GM19023 (cell line): ENCODE results near the gene GNA12.

ENCODE experiments used
- ATAC-seq: cut with Tn5 transposase; IDR thresholded peaks from one replicate; pipeline ENCODE4 v1.9.1; 2021; ENCODE audit warnings: mild to moderate bottlenecking, moderate library complexity; ENCODE audit not compliant: unreplicated experiment

The GNA12 gene

DNA sequence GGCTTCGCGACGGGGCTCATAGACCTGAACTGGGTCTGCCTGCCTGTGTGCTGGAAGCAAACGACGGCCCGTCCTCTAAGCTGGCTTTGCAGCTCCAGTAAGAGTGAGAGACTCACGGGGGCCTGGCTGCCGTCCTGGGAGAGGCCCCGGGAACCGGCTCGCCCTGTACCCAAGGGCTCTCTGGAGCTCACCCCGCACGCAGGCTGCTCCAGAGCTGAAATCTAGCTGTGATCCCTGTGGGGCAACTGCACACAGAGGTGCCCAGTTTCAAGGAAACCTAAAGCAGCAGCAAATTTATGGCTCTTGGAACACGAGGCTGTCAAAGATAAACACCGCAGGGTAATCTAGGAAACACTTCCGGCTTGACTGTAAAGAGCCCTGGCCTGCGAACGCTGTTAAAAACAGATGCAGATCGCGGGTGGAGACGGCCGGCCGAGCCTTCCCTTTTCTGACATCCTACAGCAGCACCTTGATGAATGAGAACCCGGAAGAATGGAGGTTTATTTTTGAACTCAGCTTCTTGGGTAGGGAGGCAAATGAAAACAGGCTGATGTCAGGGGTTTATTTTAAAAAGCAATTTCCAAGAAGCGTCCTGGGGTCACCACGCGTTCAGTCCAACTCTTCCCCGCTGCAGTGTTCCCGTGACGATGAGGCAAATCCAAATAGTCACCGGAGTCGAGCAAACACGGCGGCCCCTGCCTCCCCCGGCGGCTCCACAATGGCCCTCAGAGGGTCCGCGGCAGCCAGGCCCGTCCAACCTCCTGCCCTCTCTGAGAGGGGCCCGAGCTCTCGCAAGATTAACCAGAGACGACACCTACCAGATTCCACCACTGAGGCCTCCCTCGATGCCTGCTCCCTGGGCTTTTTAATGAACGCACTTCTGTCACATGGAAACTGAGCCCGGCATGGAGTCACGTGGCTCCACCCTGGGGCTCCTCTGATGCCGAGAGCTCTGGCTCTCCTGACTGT is 126.5 kb downstream of the GNA12 start:
- no peak for ATAC-seq

DNA sequence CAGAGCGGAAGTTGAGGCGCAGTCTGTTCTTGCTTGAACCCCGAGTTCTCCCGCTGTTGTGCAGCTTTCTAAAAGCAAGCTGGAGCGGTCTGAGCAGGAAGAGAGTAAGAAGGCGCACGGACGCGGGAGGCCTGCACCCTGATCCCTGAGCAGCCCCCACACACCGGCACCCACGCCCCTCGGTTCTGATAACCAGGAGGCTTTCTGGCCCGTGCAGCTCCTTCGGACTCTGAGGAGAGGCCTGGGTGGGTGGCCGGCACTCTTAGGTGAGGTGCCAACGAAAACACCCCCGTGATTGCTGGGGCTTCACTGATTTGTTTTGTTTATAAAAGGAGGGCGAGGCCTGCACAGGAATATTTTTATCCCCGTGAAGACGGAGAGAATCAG is 127.2 kb downstream of the GNA12 start:
- no peak for ATAC-seq

DNA sequence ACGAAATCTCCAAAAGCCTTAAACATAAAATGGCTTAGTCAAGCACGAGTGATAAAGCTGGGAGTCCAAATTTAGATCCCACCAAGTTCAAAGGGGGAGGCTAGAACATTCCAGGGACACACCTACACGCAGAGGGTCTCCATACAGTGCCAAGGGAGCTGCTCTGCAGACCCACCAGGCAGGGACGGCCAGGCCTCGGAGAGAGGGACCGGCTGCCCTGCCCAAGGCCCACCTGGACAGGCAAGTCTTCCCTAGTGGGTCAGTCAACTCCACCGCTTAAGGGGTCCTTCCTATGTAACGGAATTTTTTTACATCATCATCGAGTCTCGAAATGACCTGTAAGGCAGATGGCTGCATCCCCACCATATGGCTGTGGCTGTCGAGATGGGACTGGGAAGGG is 127.6 kb downstream of the GNA12 start:
- no peak for ATAC-seq

DNA sequence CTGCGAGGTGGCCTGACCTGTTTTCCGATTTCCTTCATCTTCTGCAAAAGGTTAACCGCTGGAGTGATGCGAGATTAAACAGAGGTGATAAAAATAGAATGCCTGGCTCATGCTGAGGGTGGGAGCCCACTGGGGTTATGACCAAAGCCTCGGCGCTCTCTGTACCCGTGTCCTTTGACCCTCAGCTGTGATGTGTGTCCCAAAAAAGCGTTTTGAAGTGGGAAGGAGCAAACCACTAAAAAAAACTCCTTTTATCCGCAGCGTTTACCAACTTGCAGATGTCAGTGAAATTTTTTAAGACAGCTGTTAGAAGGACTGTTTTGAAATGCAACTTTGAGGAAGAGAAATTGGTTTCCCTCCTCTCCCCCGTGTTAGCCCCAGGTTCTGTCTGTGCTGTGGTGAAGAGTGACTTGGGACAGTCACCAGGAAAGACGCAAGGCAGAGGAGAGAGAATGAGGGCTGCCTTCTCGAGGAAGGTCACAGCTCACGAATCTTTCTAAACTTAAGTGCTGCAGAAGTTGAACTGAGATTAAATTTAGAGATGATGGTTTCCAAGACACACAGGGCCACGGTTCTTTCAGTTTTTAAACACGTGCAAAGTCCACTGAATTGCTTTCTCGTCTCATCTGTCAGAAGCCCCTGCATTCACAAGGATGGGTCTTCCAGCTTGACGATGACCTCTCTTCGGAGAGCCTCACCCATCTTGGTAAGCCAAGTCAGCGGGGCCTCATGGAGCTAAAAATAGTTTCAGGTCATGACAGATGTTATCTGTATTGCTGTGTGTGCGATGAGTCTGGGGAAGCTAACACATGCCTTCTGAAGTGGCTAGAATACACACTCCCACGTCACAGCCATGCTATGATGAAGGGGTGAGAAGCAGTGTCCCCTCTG is 128.5 kb downstream of the GNA12 start:
- ATAC-seq: no peak

DNA sequence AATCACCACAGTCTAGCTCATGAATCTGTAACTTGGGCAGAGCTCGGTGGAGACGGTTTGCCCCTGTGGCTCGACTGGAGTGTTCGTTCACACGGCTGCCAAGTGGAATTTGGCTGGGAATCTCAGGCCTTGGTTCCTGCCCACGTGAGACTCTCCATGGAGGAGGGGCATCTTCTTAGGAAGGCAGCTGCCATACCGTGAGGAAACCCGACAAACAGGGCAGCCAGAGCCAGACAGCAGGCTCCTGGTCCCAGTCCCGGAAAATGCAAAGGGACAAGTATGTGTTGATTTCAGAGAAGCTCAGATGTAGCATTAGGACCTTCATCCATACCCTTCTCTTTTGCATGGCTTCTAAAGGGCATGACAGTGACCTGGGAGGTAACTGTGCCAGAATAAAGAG is 129.5 kb downstream of the GNA12 start:
- ATAC-seq: no peak

DNA sequence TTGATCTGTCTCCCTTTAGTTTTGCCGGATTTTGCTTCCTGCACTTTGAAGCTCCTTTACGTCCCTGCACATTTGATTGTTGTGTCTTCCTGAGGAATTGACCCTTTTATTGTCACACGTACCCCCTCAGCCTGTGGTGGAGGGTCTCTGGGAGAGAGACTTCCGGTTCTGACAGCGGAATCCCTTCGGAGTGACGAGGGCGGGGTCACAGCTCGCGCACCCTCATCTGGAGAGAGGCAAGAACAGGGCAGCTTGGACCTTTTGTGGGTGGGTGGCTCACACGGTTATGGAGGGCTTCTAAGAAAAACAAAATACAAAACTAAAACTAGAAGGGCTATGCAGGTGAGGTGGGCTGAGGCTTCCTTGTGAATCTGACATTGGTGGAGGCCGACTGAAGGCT is 130.1 kb downstream of the GNA12 start:
- ATAC-seq: no peak

DNA sequence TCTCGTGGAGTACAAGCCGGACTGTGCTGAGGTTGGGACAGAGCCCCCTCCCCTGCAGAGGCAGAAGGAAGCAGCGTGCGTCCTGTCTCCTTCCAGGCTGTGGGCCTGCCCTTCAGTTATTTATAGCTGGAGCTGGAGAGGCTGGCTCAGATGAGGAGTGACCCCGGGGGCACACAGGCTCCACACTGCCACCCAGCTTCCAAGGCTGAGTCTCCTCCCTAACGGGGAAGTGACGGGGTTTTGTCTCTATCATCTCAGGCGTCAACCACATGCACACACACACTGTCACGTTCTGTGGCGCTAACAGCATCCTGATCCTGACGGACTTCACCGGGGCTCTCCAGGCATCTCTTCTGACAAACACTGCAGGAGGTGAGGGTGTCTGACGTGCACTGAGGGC is 130.7 kb downstream of the GNA12 start:
- ATAC-seq: no peak

DNA sequence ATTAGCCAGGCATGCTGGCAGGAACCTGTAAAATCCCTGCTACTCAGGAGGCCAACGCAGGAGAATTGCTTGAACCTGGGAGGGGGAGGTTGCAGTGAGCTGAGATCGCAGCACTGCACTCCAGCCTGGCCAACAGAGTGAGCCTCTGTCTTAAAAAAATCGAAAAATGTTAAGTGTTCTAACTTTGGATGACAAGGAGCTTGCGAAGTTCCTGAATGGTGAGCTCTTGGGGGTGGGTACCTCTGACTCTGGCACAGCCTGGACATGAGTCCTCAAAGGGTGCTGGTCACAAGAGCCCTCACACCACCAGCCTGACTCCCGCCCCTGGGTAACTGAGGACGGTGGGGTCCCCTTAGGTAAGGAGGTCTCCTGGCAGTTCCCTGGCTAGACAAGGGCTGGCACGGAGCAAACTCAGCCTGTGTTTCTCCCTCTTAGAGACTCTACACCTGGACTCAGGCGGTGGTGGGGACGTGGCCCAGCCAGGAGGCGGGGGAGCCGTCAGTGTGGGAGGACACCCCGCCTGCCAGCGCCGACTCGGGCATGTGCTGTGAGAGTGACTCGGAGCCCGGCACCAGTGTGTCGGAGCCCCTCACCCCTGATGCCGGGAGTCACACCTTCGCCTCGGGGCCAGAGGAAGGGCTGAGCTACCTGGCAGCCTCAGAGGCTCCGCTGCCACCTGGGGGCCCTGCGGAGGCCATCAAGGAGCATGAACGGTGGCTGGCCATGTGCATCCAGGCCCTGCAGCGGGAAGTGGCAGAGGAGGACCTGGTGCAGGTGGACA is 132.0 kb downstream of the GNA12 start:
- no peak for ATAC-seq

DNA sequence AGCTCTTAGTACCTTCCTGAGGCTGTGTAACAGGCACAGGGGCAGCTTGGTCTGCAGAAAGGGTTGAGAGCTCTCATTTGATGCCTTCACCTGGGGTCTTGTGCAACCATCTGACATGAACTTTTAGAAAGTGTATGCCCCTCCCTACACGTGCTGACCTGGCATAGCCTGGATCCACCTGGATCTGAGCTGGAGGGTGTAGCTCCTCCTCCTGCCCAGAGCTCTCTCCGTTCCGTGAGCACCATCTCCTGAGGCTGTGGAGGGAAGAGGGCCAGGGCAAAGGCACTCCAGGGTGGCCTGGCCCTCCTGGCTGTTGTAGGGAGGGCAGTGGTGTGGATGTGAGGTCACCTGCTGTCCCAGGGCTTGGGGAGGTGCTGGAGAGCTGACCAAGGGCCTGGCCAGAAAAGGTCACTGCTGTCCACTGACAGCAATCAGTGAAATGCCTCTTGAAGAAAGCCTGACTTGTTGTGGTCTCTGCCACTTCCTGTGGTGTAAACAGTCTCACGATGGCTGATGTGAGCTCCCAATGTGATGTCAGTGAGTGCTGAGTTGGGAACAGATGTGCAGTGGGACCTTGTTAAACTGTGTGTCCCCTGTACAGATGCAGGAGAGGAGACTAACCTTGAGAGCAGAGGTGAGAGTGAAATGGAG is 133.1 kb downstream of the GNA12 start:
- ATAC-seq: peak; percentile 30

DNA sequence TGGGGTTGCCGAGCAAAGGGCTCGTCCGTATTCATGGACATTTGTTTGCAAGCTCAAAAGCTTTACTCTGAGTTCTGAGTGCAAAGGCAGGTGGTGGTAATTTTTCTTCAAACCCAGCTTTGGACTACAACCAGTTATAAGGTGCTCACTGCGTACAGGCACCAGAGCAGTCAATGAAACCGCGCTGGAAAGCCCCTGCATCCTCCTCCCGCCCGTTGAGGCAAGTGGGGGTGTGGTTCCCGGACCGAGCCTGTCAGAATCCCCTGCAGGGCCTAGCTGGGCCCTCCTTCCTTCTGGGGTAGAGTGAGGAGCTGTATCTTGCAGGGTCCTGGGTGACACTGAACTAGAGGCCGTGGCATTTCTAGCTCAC is 133.8 kb downstream of the GNA12 start:
- peak; percentile 65 for ATAC-seq

DNA sequence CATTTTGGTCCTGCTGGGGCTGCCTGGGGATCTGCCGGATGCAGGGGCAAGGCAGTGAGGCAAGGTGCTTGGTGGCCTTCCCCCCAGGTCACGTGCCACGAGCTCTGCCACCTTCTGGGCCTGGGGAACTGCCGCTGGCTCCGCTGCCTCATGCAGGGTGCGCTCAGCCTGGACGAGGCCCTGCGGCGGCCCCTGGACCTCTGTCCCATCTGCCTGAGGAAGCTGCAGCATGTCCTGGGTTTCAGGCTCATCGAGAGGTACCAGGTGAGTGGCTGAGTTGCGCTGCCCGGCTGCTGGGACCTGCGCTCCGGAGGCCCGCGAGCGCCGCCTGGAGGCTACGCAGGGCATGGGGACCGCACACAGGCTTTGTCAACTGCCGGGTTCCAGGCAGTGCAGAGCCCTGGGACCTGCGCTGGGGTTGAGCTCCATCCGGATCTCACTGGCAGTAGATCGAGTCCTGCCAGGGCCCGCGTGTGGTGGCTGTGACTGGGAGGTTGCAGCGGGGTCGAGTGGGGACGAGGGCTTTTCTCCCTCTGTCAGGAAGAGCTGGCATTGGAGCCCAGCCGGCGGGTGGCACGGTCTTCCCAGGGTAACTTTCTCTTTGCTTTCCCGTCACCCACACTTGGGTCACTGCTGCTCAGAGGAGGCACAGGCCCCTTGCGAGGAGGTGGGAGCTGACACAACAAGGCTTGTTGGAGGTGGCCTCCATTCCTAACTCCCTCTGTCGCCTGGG is 134.4 kb downstream of the GNA12 start:
- ATAC-seq: peak; percentile 71

DNA sequence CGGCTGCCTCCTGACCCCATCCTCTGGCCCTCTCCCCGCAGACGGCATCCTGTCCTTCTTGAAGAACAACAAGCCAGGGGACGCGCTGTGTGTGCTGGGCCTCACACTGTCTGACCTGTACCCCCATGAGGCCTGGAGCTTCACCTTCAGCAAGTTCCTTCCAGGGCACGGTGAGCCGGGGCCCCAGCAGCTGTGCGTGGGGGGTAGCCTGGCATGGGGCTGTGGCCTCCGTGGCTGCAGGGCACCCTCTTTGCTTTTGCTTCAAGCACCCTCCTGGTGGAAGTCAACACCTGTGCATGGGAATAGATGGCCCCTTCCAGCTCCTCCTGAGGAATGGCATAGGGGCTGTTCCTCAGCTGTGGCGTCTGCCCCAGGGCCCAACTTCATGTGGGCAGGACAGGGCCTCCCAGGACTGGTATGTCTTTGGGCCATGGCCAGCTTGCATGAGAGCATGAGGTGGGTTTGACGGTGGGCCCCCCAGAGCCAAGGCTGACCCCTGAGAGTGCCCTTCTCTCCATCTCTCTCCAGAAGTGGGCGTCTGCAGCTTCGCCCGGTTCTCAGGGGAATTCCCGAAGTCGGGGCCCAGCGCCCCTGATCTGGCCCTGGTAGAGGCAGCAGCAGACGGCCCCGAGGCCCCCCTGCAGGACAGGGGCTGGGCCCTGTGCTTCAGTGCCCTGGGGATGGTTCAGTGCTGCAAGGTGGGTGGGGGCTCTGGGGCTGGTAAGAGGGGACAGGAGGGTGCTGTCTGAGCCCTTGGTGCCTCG is 135.4 kb downstream of the GNA12 start:
- no peak for ATAC-seq

DNA sequence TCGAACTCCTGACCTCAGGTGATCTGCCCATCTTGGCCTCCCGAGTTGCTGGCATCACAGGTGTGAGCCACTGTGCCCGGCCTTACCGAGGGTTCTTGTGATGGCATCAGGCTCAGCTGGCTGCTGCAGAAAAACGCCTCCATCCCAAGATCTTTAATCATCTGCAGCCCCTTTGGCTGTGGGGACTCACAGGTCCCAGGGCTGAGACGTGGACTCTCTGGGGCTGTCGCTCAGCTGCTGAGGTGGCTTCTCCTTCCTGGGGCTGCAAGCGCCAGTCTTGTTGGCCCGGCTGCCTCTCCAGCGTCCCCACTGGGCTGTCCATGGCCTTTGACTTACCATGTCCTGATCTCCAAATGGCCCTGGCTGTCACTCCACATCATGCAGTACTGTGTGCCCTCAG is 136.1 kb downstream of the GNA12 start:
- no peak for ATAC-seq

DNA sequence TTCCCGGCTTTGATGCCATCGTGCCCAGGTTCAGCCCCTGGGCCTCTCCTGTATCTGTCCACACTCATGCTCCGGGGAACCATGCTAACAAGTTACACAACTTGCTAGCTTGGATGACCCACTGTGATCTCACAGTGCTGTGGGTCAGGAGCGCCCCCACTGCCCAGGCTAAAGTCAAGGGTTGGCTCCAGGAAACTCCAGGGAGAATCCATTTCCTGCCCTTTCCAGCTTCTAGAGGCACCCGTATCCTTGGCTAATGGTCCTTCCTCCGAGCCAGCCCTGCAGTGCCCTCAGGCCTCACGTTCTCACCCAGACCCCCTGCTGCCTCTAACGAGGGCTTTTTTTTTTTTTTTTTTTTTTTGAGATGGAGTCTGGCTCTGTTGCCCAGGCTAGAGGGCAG is 136.6 kb downstream of the GNA12 start:
- no peak for ATAC-seq

DNA sequence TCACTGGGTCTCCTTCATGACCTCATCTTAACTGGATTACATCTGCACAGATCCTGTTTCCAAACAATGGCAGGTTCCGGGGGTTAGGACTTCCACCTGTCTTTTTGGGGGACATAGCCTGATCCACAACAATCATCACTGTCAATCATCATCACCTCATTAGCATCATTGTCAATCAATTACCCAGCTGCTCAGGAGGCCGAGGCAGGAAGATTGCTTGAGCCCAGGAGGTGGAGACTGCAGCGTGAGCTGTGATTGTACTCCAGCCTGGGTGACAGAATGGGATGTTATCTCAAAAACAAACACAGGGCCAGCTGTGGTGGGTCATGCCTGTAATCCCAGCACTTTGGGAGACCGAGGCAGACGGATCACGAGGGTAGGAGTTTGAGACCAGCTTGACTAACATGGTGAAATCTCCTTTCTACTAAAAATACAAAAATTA is 137.4 kb downstream of the GNA12 start:
- ATAC-seq: no peak

DNA sequence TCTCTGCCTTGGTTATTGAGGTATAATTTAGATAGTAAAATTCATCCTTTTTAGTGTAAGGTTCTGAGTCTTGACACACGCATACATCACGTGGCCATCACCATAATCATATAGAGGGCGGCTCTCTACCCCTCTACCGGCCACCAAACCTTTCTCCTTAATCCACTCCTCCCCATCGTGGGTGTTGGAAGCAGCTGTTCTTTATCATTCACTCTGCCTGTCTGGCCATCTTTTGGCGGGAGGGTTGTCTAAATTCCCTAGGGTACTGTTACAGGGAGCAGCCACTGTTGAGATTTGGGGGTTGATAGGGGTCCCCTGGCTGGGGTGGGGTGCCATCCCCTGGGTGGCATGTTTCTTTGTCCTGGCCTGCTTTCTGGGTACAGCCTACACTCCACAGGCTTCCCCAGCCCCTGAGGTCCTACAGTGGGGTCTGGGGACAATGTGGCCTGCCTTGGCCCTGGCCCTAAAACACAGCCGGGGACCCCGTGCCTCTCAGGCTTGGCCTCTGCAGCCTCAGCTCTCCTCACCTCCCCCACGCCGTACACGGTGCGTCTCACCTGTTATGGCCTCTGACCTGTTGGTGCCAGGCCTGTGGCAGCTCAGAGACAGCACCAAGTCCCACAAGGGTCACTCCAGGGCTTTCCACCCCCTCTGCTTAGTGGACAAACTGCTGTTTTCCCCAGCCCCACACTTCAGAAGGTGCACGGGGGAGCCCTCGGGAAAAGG is 138.6 kb downstream of the GNA12 start:
- no peak for ATAC-seq

DNA sequence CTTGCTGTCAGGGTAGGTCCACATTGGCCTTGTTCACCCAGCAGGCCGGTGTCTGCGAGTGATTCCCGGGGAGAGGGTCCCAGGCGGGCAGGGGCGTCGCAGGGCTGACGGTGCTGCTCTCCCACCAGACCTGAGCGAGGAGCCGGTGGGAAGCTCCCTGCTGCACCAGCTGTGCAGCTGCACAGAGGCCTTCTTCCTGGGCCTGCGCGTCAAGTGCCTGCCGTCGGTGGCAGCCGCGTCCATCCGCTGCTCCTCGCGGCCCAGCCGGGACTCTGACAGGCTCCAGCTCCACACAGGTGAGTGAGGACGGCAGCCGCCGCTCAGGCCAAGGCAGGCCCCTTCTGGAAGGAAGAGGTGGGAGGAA is 141.5 kb downstream of the GNA12 start:
- no peak for ATAC-seq

DNA sequence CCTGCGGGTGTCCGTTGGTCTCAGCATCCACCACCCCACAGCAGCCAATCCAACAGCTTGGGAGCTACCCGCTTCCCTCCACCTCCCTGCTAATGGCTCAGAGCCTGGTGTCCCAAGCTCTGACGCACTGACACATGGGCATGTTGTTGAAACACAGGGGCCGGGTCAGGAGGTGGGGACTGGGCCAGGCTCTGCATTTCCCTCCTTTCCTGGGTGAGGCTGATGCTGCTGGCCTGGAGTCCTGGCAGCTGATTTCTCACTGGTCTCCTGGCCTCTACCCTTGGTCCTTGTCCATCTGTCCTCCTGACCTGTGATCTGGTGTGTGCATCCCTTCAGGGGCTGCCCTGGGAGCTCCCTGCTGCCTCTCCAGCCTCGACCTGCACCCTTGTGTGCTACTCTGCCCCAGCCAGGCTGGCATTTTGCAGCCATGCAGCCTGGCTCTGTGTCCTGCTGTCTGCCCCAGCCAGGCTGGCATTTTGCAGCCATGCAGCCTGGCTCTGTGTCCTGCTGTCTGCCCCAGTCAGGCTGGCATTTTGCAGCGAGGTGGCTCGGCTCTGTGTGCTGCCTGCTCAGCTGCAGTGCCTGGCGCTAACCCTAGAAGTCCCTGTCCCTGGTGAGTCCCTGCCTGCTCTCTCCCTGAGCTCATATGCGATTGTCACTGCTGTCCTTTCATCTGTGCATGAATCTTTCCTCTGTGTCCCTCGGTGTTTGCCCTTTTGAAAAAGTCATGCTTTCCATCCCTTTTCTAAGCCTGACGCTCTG is 142.1 kb downstream of the GNA12 start:
- no peak for ATAC-seq
